GM23338 (cell line): ENCODE data around the gene TMEM175. TPM values are rescaled to one million over a fixed set of nuclear protein-coding genes. Genes with fewer than 3 reads are reported as not detected.

Source experiments
- ATAC-seq: fragments of 200-7000 bp; cut with Tn5 transposase; 3 replicates; pipeline ENCODE4 v1.9.1; 2020
- DNase-seq: peaks from one replicate; pipeline ENCODE4 v3.0.0-alpha.2; 2015; ENCODE audit warnings: low spot score
- H2AFZ ChIP-seq: fragments of 200-600 bp; sonication (generic); 2 replicates; pipeline ENCODE4 v1.8.0; 2016; ENCODE audit warnings: antibody characterized with exemption, mild to moderate bottlenecking, moderate library complexity
- H3F3A ChIP-seq: fragments of 200-600 bp; sonication (generic); replicated peaks from 2 replicates; pipeline ENCODE4 v1.8.0; 2017; ENCODE audit warnings: antibody characterized with exemption, mixed run types, low read depth
- H3K27ac ChIP-seq: fragments of 200-600 bp; sonication (generic); 2 replicates; pipeline ENCODE4 v1.6.1; 2016; ENCODE audit warnings: low read depth
- H3K27me3 ChIP-seq: fragments of 200-600 bp; sonication (generic); 2 replicates; pipeline ENCODE4 v1.8.0; 2016; ENCODE audit warnings: mild to moderate bottlenecking, mixed run types, moderate library complexity; ENCODE audit not compliant: insufficient read depth
- H3K36me3 ChIP-seq: fragments of 200-600 bp; sonication (generic); 2 replicates; pipeline ENCODE4 v1.8.0; 2016; ENCODE audit warnings: mild to moderate bottlenecking; ENCODE audit not compliant: insufficient read depth
- H3K4me1 ChIP-seq: fragments of 200-600 bp; sonication (generic); 2 replicates; pipeline ENCODE4 v1.8.0; 2016; ENCODE audit warnings: mild to moderate bottlenecking, moderate library complexity; ENCODE audit not compliant: insufficient read depth
- H3K4me2 ChIP-seq: fragments of 200-600 bp; sonication (generic); 2 replicates; pipeline ENCODE4 v1.7.1; 2017; ENCODE audit warnings: mixed run types
- H3K4me3 ChIP-seq: fragments of 200-600 bp; sonication (generic); 2 replicates; pipeline ENCODE4 v1.6.1; 2016; ENCODE audit warnings: mixed run types
- H3K79me2 ChIP-seq: fragments of 200-600 bp; sonication (generic); replicated peaks from 2 replicates; pipeline ENCODE4 v1.8.0; 2017; ENCODE audit warnings: mild to moderate bottlenecking; ENCODE audit not compliant: insufficient read depth
- H3K9me2 ChIP-seq: fragments of 200-600 bp; sonication (generic); 2 replicates; pipeline ENCODE4 v1.8.0; 2017; ENCODE audit not compliant: insufficient read depth
- H4K20me1 ChIP-seq: fragments of 200-600 bp; sonication (generic); replicated peaks from 2 replicates; pipeline ENCODE4 v1.8.0; 2017; ENCODE audit warnings: mild to moderate bottlenecking; ENCODE audit not compliant: insufficient read depth
- H3K27ac Mint-ChIP-seq: 2 replicates; pipeline ENCODE4 v1.8.0; 2020; ENCODE audit warnings: inconsistent platforms, mild to moderate bottlenecking, moderate library complexity, mixed read lengths
- H3K27me3 Mint-ChIP-seq: 3 replicates; pipeline ENCODE4 v1.8.0; 2022; ENCODE audit warnings: low read depth, mild to moderate bottlenecking, moderate library complexity, mixed read lengths, inconsistent platforms; ENCODE audit not compliant: insufficient read depth, poor library complexity
- H3K36me3 Mint-ChIP-seq: 3 replicates; pipeline ENCODE4 v1.8.0; 2021; ENCODE audit warnings: low read depth, mild to moderate bottlenecking, inconsistent platforms, moderate library complexity, mixed read lengths
- H3K4me1 Mint-ChIP-seq: 3 replicates; pipeline ENCODE4 v1.8.0; 2020; ENCODE audit warnings: mild to moderate bottlenecking, inconsistent platforms, mixed read lengths
- H3K4me3 Mint-ChIP-seq: 3 replicates; pipeline ENCODE4 v1.8.0; 2021; ENCODE audit warnings: moderate library complexity, mild to moderate bottlenecking, inconsistent platforms, mixed read lengths
- H3K9me3 Mint-ChIP-seq: 3 replicates; pipeline ENCODE4 v1.8.0; 2020; ENCODE audit warnings: moderate library complexity, mild to moderate bottlenecking, inconsistent platforms, mixed read lengths
- CREB1 ChIP-seq: fragments of 250-450 bp; sonication (Bioruptor Pico); IDR thresholded peaks from 2 replicates; pipeline ENCODE4 v1.5.0; 2020; ENCODE audit warnings: low read depth, mild to moderate bottlenecking, moderate library complexity
- CTCF ChIP-seq, 2 experiments: fragments of 200-600 bp in 1 of 2; sonication (generic) in 1 of 2; conservative IDR thresholded peaks; 2 replicates each; pipeline versions ENCODE4 v1.5.1 to v1.6.1; 2016 to 2017; ENCODE audit warnings: antibody characterized with exemption in 2 of 2, low read depth in 2 of 2, mild to moderate bottlenecking in 2 of 2, moderate library complexity in 1 of 2
- ETS1 ChIP-seq: IDR thresholded peaks from 2 replicates; pipeline ENCODE4 v1.6.1; 2016; ENCODE audit warnings: antibody characterized with exemption
- EZH2 ChIP-seq: fragments of 200-600 bp; sonication (generic); IDR thresholded peaks from one replicate; pipeline ENCODE4 v1.8.0; 2017; ENCODE audit warnings: antibody characterized with exemption, mild to moderate bottlenecking, low read depth; ENCODE audit not compliant: unreplicated experiment
- EZH2phosphoT487 ChIP-seq: fragments of 200-600 bp; sonication (generic); IDR thresholded peaks from one replicate; pipeline ENCODE4 v1.8.1; 2018; ENCODE audit warnings: antibody characterized with exemption; ENCODE audit not compliant: unreplicated experiment
- JUNB ChIP-seq: IDR thresholded peaks from one replicate; pipeline ENCODE4 v1.6.1; 2016; ENCODE audit warnings: antibody characterized with exemption; ENCODE audit not compliant: unreplicated experiment
- NANOG ChIP-seq: IDR thresholded peaks from 2 replicates; pipeline ENCODE4 v1.6.1; 2016; ENCODE audit warnings: antibody characterized with exemption, borderline replicate concordance
- POLR2AphosphoS5 ChIP-seq: IDR thresholded peaks from 2 replicates; pipeline ENCODE4 v1.6.1; 2016; ENCODE audit warnings: antibody characterized with exemption, low read depth
- REST ChIP-seq: IDR thresholded peaks from one replicate; pipeline ENCODE4 v1.6.1; 2018; ENCODE audit warnings: antibody characterized with exemption; ENCODE audit not compliant: unreplicated experiment
- STAT1 ChIP-seq: IDR thresholded peaks from one replicate; pipeline ENCODE4 v1.6.1; 2016; ENCODE audit warnings: antibody characterized with exemption; ENCODE audit not compliant: unreplicated experiment
- ZNF114 ChIP-seq: fragments of 250-450 bp; sonication (Bioruptor Pico); IDR thresholded peaks from 2 replicates; pipeline ENCODE4 v1.5.0; 2020; ENCODE audit warnings: mild to moderate bottlenecking, moderate library complexity
- ZNF331 ChIP-seq: fragments of 250-450 bp; sonication (Bioruptor Pico); IDR thresholded peaks from 2 replicates; pipeline ENCODE4 v1.5.0; 2020; ENCODE audit warnings: low read depth, mild to moderate bottlenecking, moderate library complexity
- polyA plus RNA-seq: library from polyadenylated mRNA; unstranded; fragments of >200 nt; fragmentation: Nextera tagmentation; extraction: Ambion mirVana; gene quantifications from 2 replicates; pipeline ENCODE4 v1.2.1, GENCODE V29; 2016
- total RNA-seq: library from RNA; depleted of rRNA; stranded (reverse); fragments of >200 nt; shearing (Covaris generic); gene quantifications from 2 replicates; pipeline ENCODE4 v1.2.3, GENCODE V29; 2014
- TF ChIP-seq, protein P1 (sequence below): fragments of 250-450 bp; sonication (Bioruptor Pico); IDR thresholded peaks from 2 replicates; pipeline ENCODE4 v1.5.0; 2020; ENCODE audit warnings: mild to moderate bottlenecking, moderate library complexity

Gene TMEM175
- total and polyA plus RNA-seq, 2 experiments from 2014 or later = 8.0 to 11.4 TPM

- H3K4me3 Mint-ChIP-seq = no peak overlapping the region
- ATAC-seq (no peak), DNase-seq (no peak)
- Histone ChIP-seq H3K4me3 (no peak overlapping the region), H3K36me3 (no peaks in the 10 kb centered on the region), H3K4me2 (no peak overlapping the region), H3K27ac (no peak overlapping the region), H2AFZ (no peak overlapping the region), H3K27me3 (no peaks in the 10 kb centered on the region), H3K79me2 (no peaks in the 10 kb centered on the region), H3K9me2 (no peaks in the 10 kb centered on the region; the same call in 1 of the 2 replicates), H4K20me1 (no peaks in the 10 kb centered on the region), H3K4me1 (no peaks in the 10 kb centered on the region), H3F3A (0 out of 2 replicates have a peak, but pooled peaks cover 11% of the 10 kb centered on the region)
- no peak overlapping the region for H3K27ac Mint-ChIP-seq
- TF ChIP-seq, protein P1, sequence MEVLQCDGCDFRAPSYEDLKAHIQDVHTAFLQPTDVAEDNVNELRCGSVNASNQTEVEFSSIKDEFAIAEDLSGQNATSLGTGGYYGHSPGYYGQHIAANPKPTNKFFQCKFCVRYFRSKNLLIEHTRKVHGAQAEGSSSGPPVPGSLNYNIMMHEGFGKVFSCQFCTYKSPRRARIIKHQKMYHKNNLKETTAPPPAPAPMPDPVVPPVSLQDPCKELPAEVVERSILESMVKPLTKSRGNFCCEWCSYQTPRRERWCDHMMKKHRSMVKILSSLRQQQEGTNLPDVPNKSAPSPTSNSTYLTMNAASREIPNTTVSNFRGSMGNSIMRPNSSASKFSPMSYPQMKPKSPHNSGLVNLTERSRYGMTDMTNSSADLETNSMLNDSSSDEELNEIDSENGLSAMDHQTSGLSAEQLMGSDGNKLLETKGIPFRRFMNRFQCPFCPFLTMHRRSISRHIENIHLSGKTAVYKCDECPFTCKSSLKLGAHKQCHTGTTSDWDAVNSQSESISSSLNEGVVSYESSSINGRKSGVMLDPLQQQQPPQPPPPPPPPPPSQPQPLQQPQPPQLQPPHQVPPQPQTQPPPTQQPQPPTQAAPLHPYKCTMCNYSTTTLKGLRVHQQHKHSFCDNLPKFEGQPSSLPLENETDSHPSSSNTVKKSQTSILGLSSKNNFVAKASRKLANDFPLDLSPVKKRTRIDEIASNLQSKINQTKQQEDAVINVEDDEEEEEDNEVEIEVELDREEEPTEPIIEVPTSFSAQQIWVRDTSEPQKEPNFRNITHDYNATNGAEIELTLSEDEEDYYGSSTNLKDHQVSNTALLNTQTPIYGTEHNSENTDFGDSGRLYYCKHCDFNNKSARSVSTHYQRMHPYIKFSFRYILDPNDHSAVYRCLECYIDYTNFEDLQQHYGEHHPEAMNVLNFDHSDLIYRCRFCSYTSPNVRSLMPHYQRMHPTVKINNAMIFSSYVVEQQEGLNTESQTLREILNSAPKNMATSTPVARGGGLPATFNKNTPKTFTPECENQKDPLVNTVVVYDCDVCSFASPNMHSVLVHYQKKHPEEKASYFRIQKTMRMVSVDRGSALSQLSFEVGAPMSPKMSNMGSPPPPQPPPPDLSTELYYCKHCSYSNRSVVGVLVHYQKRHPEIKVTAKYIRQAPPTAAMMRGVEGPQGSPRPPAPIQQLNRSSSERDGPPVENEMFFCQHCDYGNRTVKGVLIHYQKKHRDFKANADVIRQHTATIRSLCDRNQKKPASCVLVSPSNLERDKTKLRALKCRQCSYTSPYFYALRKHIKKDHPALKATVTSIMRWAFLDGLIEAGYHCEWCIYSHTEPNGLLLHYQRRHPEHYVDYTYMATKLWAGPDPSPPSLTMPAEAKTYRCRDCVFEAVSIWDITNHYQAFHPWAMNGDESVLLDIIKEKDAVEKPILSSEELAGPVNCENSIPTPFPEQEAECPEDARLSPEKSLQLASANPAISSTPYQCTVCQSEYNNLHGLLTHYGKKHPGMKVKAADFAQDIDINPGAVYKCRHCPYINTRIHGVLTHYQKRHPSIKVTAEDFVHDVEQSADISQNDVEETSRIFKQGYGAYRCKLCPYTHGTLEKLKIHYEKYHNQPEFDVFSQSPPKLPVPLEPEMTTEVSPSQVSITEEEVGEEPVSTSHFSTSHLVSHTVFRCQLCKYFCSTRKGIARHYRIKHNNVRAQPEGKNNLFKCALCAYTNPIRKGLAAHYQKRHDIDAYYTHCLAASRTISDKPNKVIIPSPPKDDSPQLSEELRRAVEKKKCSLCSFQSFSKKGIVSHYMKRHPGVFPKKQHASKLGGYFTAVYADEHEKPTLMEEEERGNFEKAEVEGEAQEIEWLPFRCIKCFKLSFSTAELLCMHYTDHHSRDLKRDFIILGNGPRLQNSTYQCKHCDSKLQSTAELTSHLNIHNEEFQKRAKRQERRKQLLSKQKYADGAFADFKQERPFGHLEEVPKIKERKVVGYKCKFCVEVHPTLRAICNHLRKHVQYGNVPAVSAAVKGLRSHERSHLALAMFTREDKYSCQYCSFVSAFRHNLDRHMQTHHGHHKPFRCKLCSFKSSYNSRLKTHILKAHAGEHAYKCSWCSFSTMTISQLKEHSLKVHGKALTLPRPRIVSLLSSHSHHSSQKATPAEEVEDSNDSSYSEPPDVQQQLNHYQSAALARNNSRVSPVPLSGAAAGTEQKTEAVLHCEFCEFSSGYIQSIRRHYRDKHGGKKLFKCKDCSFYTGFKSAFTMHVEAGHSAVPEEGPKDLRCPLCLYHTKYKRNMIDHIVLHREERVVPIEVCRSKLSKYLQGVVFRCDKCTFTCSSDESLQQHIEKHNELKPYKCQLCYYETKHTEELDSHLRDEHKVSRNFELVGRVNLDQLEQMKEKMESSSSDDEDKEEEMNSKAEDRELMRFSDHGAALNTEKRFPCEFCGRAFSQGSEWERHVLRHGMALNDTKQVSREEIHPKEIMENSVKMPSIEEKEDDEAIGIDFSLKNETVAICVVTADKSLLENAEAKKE (CRISPR knock-in tag) = no peak
- TF ChIP-seq POLR2AphosphoS5 = no peak
- TF ChIP-seq ZNF114 = no peak
- no peak for TF ChIP-seq REST
- TF ChIP-seq CREB1 (CRISPR knock-in tag) = no peak
- TF ChIP-seq ZNF331 = no peak
- no peak for TF ChIP-seq NANOG
- no peak for TF ChIP-seq JUNB
- TF ChIP-seq STAT1 = no peak
- TF ChIP-seq CTCF (conservative IDR thresholded peaks at IDR 0.05; ENCODE audit: low read depth in 2 of 2) = no peak
- no peak for TF ChIP-seq EZH2
- TF ChIP-seq ETS1 = no peak
- no peak for TF ChIP-seq EZH2phosphoT487
- H3K9me3 Mint-ChIP-seq = peaks cover 7% of the 10 kb centered on the region; the same call in 2 of the 3 replicates
- peaks cover 15% of the 10 kb centered on the region for H3K27me3 Mint-ChIP-seq
- peaks cover 22% of the 10 kb centered on the region for H3K36me3 Mint-ChIP-seq
- H3K4me1 Mint-ChIP-seq = no peaks in the 10 kb centered on the region
Measured at GRCh38 chr4:888029-888428, 44.2 kb upstream of the TMEM175 start.
